Lower lobe of right lung (tissue), 2 donors: ENCODE data around the gene PHACTR3. TPM values are rescaled to one million over a fixed set of nuclear protein-coding genes. Genes with fewer than 3 reads are reported as not detected.

Experiments used
- ATAC-seq, 2 donors: fragments of 200-7000 bp; cut with Tn5 transposase; one replicate each; pipeline ENCODE4 v1.9.1; 2020 to 2022; ENCODE audit warnings: mild to moderate bottlenecking in 2 of 2, moderate library complexity in 2 of 2
- DNase-seq: peaks from one replicate; pipeline ENCODE4 v3.0.0-alpha.2; 2020
- H3K27ac ChIP-seq: fragments of 200-600 bp; one replicate; pipeline ENCODE4 v1.8.0; 2022
- H3K27me3 ChIP-seq: fragments of 200-600 bp; one replicate; pipeline ENCODE4 v1.8.0; 2022; ENCODE audit warnings: low read depth
- H3K36me3 ChIP-seq: fragments of 200-600 bp; one replicate; pipeline ENCODE4 v1.8.0; 2022; ENCODE audit warnings: mild to moderate bottlenecking
- H3K4me1 ChIP-seq: fragments of 200-600 bp; one replicate; pipeline ENCODE4 v1.8.0; 2022
- H3K4me3 ChIP-seq: fragments of 200-600 bp; one replicate; pipeline ENCODE4 v1.8.0; 2022; ENCODE audit warnings: mild to moderate bottlenecking
- H3K9me3 ChIP-seq: fragments of 200-600 bp; one replicate; pipeline ENCODE4 v1.8.0; 2022
- CTCF ChIP-seq: fragments of 200-600 bp; IDR thresholded peaks from one replicate; pipeline ENCODE4 v1.8.0; 2022; ENCODE audit warnings: antibody characterized with exemption, mild to moderate bottlenecking
- intact Hi-C: fragments of 100-400 bp; cut with DNase I; formaldehyde crosslinking; loops from one replicate; pipeline ENCODE4 v1.11.0; 2022
- total RNA-seq: library from RNA; stranded (reverse); fragmentation: NEBNext Ultra II Directional; extraction: Animal tissue kit (Norgen Biotek cat#: 25700); gene quantifications from one replicate; pipeline ENCODE4 v1.2.1, GENCODE V29; 2021
- donor health status: DM: no; HTN: yes; CAD: no; lungs with severe emphysema.

The PHACTR3 gene
- total RNA-seq, 1 donor from 2014 or later = 9.0 TPM

- Histone ChIP-seq H3K4me3 (no peak overlapping the region), H3K4me1 (no peaks in the 10 kb centered on the region), H3K27me3 (peaks cover 20% of the 10 kb centered on the region), H3K9me3 (no peaks in the 10 kb centered on the region), H3K36me3 (no peaks in the 10 kb centered on the region), H3K27ac (no peak overlapping the region)
- intact Hi-C loops = no loop called here
- TF ChIP-seq CTCF = no peak
- DNase-seq = no peak
- ATAC-seq = no peak
These were observed 37.5 kb upstream of the PHACTR3 start for GRCh38 chr20:59566631-59567524.

- H3K9me3 ChIP-seq = no peaks in the 10 kb centered on the region
- intact Hi-C loops = no loop called here
- DNase-seq (no peak), ATAC-seq (peak in 1 of 2 donors; percentile 4)
- no peak overlapping the region for H3K27ac ChIP-seq
- no peaks in the 10 kb centered on the region for H3K36me3 ChIP-seq
- no peaks in the 10 kb centered on the region for H3K4me1 ChIP-seq
- no peak for TF ChIP-seq CTCF
- H3K4me3 ChIP-seq = no peak overlapping the region
- H3K27me3 ChIP-seq = peaks cover 17% of the 10 kb centered on the region
These were observed 36.5 kb upstream of the PHACTR3 start for GRCh38 chr20:59567585-59568508.

GRCh38 chr20:59568509-59569024 is 35.8 kb upstream of the PHACTR3 start:
- Histone ChIP-seq H3K27ac (no peak overlapping the region), H3K27me3 (peaks cover 21% of the 10 kb centered on the region), H3K9me3 (no peaks in the 10 kb centered on the region), H3K4me3 (no peak overlapping the region), H3K4me1 (no peaks in the 10 kb centered on the region), H3K36me3 (no peaks in the 10 kb centered on the region)
- ATAC-seq = no peak
- no peak for TF ChIP-seq CTCF
- DNase-seq = no peak
- intact Hi-C loops = no loop called here

- Histone ChIP-seq H3K4me1 (no peaks in the 10 kb centered on the region), H3K36me3 (no peaks in the 10 kb centered on the region), H3K9me3 (no peaks in the 10 kb centered on the region), H3K4me3 (no peak overlapping the region), H3K27ac (no peak overlapping the region), H3K27me3 (peaks cover 21% of the 10 kb centered on the region)
- DNase-seq = no peak
- TF ChIP-seq CTCF = no peak
- intact Hi-C loops = no loop called here
- ATAC-seq = no peak
These were observed 35.0 kb upstream of the PHACTR3 start for GRCh38 chr20:59569305-59569704.

GRCh38 chr20:59571151-59571550 is 33.2 kb upstream of the PHACTR3 start:
- no peak for DNase-seq
- no peak for ATAC-seq
- no peaks in the 10 kb centered on the region for H3K4me1 ChIP-seq
- TF ChIP-seq CTCF = no peak
- H3K27me3 ChIP-seq = peaks cover 27% of the 10 kb centered on the region
- H3K9me3 ChIP-seq = no peaks in the 10 kb centered on the region
- no peak overlapping the region for H3K27ac ChIP-seq
- intact Hi-C loops = no loop called here
- H3K4me3 ChIP-seq = no peak overlapping the region
- H3K36me3 ChIP-seq = no peaks in the 10 kb centered on the region
